ENCODE data around the gene DBNL.
"Not testable (repeated sequence)": the region's sequence is repeated elsewhere in the genome, so short reads cannot be mapped to it uniquely, and the experiment has no call there.

Gene DBNL

DNA sequence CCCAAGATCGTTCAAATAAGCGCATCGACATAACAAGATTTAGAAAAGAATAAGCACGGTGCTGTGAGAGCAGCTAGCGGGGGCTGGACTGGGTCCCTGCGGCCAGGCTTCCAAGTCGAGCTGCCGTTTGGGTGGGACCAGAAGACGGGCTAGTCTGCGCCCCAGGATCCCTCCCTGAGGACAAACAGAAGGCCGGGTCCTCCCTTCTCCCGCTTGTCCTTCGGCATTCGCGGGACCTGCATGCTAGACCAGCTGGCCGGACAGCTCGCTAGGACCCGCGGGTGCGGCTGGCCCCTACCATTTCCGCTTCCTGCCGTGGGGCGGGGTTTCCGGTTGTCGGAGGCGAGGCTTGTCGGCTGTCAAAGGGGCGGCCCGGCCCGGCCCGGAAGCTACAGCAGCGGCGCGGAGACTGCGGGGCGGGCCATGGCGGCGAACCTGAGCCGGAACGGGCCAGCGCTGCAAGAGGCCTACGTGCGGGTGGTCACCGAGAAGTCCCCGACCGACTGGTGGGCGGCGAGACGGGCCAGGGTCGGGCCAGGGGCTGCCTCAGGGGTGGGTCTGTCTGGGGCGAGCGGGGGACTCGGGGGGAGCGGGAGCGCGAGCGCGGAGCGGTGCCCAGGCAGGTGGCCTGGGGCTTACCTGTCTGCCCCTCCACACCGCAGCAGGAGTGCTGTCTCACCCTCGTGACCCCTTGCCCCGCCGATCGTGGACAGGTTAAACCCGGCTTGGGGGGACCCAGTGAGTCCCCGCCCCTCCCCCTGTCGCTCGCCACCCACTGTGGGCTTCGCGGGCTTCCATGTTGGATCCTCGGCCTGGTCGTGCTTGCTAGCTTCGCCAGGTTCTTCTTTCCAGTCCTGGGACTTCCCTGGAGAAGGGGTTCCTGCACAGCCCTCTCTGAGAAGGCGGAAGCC, at the start of gene DBNL:
DBNL (plus strand) TSS at position 388 of the 911 bp plus-strand sequence; CDS start at position 424, 36 bp downstream.
- no peak for TF ChIP-seq GATA3 (IDR thresholded peaks at IDR 0.05; ENCODE audit: low read depth, low read length)
- TF ChIP-seq GATA2 (IDR thresholded peaks at IDR 0.05; ENCODE audit: low read depth, low read length): no peak

DNA sequence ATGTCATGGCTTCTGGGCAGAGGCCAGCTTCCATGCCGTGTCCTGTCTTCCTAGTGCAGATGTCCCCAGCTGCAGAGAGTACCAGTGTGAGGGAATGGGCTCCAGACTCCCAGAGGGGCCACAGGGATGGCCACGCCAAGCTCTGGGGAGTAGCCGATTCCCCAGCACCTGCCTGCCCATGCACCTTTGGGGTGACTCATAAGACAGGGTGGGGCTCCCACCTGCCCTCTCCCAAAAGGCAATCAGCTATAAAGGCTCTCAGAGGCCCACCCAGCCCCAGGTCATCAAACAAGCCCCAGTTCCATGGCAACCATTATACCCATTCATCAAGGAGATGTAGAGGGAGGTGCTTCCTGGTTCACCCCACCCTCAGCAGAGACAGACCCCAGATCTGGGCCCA, 47.0 kb upstream of the DBNL start, which contains the start of gene SPDYE1:
SPDYE1 (plus strand) TSS at position 366 of the 400 bp plus-strand sequence. CDS start 2,053 bp downstream, outside the sequence.
- not testable (repeated sequence) for TF ChIP-seq GATA3, GATA2 (IDR thresholded peaks at IDR 0.05; ENCODE audit: low read depth, low read length)

DNA sequence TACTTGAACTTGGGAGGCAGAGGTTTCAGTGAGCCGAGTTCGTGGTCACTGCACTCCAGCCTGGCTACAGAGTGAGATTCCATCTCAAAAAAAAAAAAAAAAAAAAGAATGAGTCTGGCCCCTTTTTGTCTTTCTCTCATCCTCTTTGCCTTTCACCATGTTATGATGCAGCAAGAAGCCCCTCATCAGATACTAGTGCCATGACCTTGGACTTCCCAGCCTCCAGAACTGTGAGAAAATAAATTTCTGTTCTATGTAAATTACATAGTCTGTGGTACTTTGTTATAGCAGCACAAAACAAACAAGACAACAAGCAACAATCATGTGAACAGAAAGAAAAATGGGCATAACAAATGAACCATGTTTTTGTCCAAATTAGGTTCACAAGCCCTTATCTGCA, 2.3 kb upstream of the DBNL start:
- TF ChIP-seq GATA2 (IDR thresholded peaks at IDR 0.05; ENCODE audit: low read depth, low read length): no peak
- TF ChIP-seq GATA3 (IDR thresholded peaks at IDR 0.05; ENCODE audit: low read depth, low read length): no peak

DNA sequence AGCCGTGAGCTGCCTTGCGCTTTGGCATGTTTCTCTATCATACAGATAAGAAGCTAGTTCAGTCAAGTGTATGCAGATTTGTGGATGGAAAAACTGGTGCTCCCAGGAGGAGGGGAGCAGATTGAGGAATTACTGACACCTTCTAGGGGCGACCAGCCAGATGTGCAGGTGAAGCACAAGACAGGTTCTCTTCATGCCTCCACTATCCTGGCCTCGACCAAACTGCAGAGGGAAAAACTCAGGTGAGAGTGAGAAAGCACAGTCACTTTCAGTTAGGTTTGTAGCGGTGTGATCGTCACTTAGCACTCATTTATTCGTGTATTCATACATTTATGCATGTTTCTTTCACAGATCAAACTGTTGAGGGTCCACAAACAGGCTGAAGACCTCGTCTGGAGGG, 600 bp upstream of the DBNL start:
- TF ChIP-seq GATA2 (IDR thresholded peaks at IDR 0.05; ENCODE audit: low read depth, low read length) (no peak), GATA3 (IDR thresholded peaks at IDR 0.05; ENCODE audit: low read depth, low read length) (no peak)

DNA sequence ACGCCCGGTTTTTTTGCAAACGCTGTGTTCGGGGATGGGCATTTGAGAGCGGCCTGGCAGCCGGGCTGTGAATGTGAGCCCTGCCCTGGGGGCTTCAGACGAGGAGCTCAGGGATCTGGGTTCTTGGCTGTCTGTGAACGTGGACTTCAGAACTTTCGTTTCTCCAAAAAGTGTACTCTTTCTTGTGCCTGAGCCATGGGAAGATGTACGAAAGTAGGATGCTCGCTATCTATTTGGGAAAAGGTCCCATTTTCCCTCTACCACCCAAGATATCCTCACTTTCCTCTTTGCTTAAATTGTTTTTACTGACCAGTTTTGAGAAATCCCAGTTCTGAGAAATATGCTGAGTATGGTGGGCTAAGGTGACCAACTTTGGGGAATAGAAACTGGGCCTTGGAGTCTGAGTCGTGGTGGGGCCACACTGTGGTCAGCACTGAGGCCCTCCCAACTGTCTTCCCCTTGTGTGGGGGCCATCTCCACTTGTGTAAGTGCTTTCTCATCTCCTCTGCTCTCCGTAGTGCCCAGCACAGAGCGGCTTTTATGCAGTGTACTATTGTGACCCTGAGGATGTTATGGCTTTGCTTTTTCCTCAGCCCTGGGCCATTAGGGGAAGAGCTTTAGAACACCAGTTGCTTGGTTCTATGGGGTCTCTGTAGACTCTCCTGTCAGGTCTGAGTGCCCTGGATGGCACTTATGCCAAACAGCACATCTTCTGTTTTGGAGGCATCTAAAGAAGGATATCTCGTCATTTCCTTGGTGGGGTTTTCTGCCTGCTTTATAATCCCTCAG, 918 bp downstream of the DBNL start:
- TF ChIP-seq GATA3 (IDR thresholded peaks at IDR 0.05; ENCODE audit: low read depth, low read length) (no peak), GATA2 (IDR thresholded peaks at IDR 0.05; ENCODE audit: low read depth, low read length) (no peak)

DNA sequence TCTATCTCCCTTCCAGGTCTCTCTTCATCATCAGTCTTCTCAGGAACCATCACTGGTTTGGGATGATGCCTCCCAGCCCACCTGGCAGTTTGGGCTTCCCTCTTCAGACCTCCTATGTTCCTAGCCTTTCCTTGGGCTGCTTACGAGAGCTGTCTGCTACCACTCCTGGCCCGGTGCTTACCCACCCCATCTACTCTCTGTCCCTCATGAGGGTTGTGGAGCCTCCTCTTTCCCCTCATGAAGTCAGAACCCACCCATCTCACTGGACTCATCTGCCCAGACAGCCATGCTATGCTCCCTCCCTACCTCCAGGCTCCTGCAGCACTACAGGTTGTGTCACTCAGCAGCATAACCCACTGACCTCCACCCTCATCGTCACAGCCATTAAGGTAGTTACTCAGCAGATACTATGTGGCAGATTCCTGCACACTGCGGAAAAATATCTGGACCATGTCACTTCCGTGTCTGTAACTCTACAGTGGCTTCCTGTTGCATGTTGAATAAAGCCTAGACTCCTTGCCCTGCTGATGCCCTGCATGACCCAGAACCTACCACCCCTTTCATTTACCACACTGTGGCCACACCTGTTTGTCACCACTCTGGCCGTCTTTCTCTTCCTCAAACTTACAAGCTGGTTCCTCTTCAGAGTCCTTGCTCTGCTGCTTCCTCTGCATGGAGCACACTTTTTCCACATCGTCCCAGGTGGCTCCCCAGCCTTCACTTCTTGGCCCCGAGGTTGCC, 2.0 kb downstream of the DBNL start:
- TF ChIP-seq GATA3 (IDR thresholded peaks at IDR 0.05; ENCODE audit: low read depth, low read length): no peak
- TF ChIP-seq GATA2 (IDR thresholded peaks at IDR 0.05; ENCODE audit: low read depth, low read length): no peak

DNA sequence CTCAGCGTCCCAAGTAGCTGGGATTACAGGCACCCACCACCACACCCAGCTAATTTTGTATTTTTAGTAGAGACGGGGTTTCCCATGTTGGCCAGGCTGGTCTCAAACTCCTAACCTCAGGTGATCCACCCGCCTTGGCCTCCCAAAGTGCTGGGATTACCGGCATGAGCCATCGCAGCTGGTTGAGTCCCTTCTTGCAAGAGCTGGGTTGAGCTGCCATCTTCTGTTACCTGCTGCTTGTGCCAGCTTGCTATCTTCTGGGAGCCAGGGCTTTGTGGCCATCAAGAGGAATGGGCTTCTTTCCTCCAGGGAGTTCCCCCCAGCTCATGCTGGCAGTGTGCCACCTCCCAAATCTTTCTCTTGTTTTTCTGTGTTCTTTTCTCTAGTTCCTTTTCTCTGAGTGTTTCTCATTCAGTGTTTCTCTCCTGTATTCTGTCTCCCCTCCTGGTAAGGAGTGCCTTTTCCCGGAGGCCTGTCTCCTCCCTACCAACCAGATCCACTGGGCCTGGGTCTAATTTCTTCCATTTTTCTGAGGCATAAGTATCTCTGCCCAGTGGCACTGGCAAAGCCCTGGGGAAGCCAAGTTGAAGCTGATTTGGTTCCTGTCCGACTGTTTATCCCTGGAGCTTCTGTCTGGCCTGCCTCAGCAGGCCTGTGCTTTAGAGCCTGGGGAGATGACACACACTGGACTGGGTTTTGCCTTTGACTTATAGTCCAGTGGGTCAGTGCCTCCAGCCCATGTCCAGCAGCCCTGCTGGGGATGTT, 3.7 kb downstream of the DBNL start:
- TF ChIP-seq GATA3 (IDR thresholded peaks at IDR 0.05; ENCODE audit: low read depth, low read length): no peak
- TF ChIP-seq GATA2 (IDR thresholded peaks at IDR 0.05; ENCODE audit: low read depth, low read length): no peak

- no peak for TF ChIP-seq GATA2 (IDR thresholded peaks at IDR 0.05; ENCODE audit: low read depth, low read length)
- no peak for TF ChIP-seq GATA3 (IDR thresholded peaks at IDR 0.05; ENCODE audit: low read depth, low read length)
Observed at GRCh38 chr7:44050121-44050914, 5.8 kb downstream of the DBNL start.

- no peak for TF ChIP-seq GATA2 (IDR thresholded peaks at IDR 0.05; ENCODE audit: low read depth, low read length)
- TF ChIP-seq GATA3 (IDR thresholded peaks at IDR 0.05; ENCODE audit: low read depth, low read length): no peak
Observed at GRCh38 chr7:44050915-44051560, 6.5 kb downstream of the DBNL start.

- TF ChIP-seq GATA3 (IDR thresholded peaks at IDR 0.05; ENCODE audit: low read depth, low read length) (no peak), GATA2 (IDR thresholded peaks at IDR 0.05; ENCODE audit: low read depth, low read length) (no peak)
Observed at GRCh38 chr7:44051611-44052220, 7.2 kb downstream of the DBNL start.

DNA sequence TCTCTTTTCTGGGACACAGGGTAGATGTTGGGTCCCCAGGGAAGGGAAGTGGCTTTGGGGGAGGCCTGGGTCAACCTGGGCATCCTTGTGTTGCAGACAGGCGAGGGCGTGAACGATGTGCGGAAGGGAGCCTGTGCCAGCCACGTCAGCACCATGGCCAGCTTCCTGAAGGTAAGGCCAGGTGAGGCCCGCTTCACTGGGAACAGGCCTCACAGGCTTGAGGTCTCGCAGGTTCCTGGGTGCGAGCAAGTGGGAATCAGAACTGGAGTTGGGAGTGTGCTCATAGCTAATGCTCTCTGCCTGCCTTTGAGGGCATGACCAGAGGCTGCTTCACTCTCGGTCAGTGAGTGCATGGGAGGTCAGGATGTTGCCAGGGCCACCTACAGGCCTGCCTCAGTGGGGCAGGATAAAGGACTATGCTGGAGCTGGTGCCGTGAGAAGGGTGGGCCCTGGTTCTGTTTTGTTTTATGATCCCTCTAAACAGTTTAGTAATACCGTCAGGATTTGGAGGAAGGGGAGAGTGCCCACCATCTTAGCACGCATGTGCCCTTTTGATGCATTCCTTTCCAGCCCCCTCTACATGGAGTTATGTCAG, 8.4 kb downstream of the DBNL start:
- TF ChIP-seq GATA2 (IDR thresholded peaks at IDR 0.05; ENCODE audit: low read depth, low read length): no peak
- TF ChIP-seq GATA3 (IDR thresholded peaks at IDR 0.05; ENCODE audit: low read depth, low read length): no peak

All from SH-SY5Y (cell line).